Measurements from ENCODE around the gene CSNK1A1.
A peak's percentile ranks its signal among the peaks of the same experiment; 100 is the strongest.

CSNK1A1 gene

DNA sequence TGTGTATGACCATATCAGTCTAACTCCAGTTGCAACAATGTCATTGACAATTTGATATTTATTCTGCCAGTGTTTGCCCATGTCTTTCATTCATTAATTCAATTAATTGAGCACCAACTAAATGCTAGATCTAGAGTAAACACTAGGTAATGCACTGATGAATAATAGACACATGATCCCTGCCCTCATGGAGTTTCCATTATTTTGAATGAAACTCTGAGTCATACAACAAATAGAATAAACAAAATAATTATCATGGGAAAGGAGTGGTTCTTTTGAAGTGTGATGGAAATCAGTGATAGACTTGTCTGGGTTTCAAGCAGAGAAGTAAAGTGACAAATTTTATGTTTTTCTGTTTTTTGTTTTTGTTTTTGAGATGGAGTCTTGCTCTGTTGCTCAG is 34.7 kb upstream of the CSNK1A1 start:
- H2AK5ac ChIP-seq (ENCODE audit: low read length, severe bottlenecking): no peak overlapping the region
- no peak for DNase-seq
- H3K36me3 ChIP-seq (ENCODE audit: control insufficient read depth in 1 of 2, insufficient read depth in 2 of 2, low read depth in 1 of 2, low read length in 2 of 2): peaks cover 0 to 2% of the 10 kb centered on the region in 2 experiments
- H3K23ac ChIP-seq (ENCODE audit: low read length in 2 of 2): no peak overlapping the region
- no peak overlapping the region for H3K4ac ChIP-seq (ENCODE audit: low read depth in 1 of 2, low read length in 2 of 2)
- H3K9ac ChIP-seq (ENCODE audit: low read length): no peak overlapping the region
- no peak overlapping the region for H3K4me3 ChIP-seq (ENCODE audit: insufficient read depth in 1 of 2, low read depth in 1 of 2, low read length in 2 of 2)
- no peak overlapping the region for H2BK5ac ChIP-seq (ENCODE audit: low read depth, low read length, poor library complexity, severe bottlenecking)
- H2BK120ac ChIP-seq (ENCODE audit: low read depth, low read length): no peak overlapping the region
- peaks cover 3% of the 10 kb centered on the region for H3K9me3 ChIP-seq (ENCODE audit: control insufficient read depth, low read length)
- no peak overlapping the region for H2BK15ac ChIP-seq (ENCODE audit: low read depth, poor library complexity, severe bottlenecking)
- H4K8ac ChIP-seq (ENCODE audit: low read length): no peak overlapping the region
- H3K27me3 ChIP-seq (ENCODE audit: control insufficient read depth in 1 of 2, insufficient read depth in 1 of 2, low read length in 2 of 2): no peaks in the 10 kb centered on the region
- no peak overlapping the region for H4K91ac ChIP-seq (ENCODE audit: low read length)
- no peak overlapping the region for H3K14ac ChIP-seq (ENCODE audit: low read length in 2 of 2)
- peaks cover 7% of the 10 kb centered on the region for H3K4me1 ChIP-seq (ENCODE audit: control insufficient read depth, insufficient read depth, low read depth, low read length)
- H2BK12ac ChIP-seq (ENCODE audit: low read length in 2 of 2): no peak overlapping the region
- H3K18ac ChIP-seq (ENCODE audit: low read depth in 1 of 2, low read length in 2 of 2): no peak overlapping the region
- H2AFZ ChIP-seq (ENCODE audit: low read depth, low read length): no peak overlapping the region
- H3K4me2 ChIP-seq (ENCODE audit: low read length, poor library complexity, severe bottlenecking): no peak overlapping the region
- H3K79me1 ChIP-seq (replicated peaks; ENCODE audit: low read length, poor library complexity, severe bottlenecking): peaks cover 16% of the 10 kb centered on the region
- no peak overlapping the region for H3K27ac ChIP-seq (ENCODE audit: low read length, poor library complexity, severe bottlenecking)

- peak; percentile 30 for DNase-seq
- Histone ChIP-seq H3K27ac (ENCODE audit: low read length, poor library complexity, severe bottlenecking) (no peak overlapping the region), H3K4me3 (ENCODE audit: insufficient read depth in 1 of 2, low read depth in 1 of 2, low read length in 2 of 2) (no peak overlapping the region), H3K4me1 (ENCODE audit: control insufficient read depth, insufficient read depth, low read depth, low read length) (peaks cover 9% of the 10 kb centered on the region), H3K4ac (ENCODE audit: low read depth in 1 of 2, low read length in 2 of 2) (no peak overlapping the region), H3K79me1 (replicated peaks; ENCODE audit: low read length, poor library complexity, severe bottlenecking) (peaks cover 13% of the 10 kb centered on the region), H3K14ac (ENCODE audit: low read length in 2 of 2) (no peak overlapping the region), H3K36me3 (ENCODE audit: control insufficient read depth in 1 of 2, insufficient read depth in 2 of 2, low read depth in 1 of 2, low read length in 2 of 2) (no peaks in the 10 kb centered on the region), H3K23ac (ENCODE audit: low read length in 2 of 2) (no peak overlapping the region), H2AK5ac (ENCODE audit: low read length, severe bottlenecking) (no peak overlapping the region), H3K27me3 (ENCODE audit: control insufficient read depth in 1 of 2, insufficient read depth in 1 of 2, low read length in 2 of 2) (no peaks in the 10 kb centered on the region), H2BK120ac (ENCODE audit: low read depth, low read length) (no peak overlapping the region), H2BK12ac (ENCODE audit: low read length in 2 of 2) (no peak overlapping the region), H3K9ac (ENCODE audit: low read length) (no peak overlapping the region), H3K18ac (ENCODE audit: low read depth in 1 of 2, low read length in 2 of 2) (no peak overlapping the region), H4K91ac (ENCODE audit: low read length) (no peak overlapping the region), H2AFZ (ENCODE audit: low read depth, low read length) (no peak overlapping the region), H4K8ac (ENCODE audit: low read length) (no peak overlapping the region), H3K9me3 (ENCODE audit: control insufficient read depth, low read length) (peaks cover 3% of the 10 kb centered on the region), H3K4me2 (ENCODE audit: low read length, poor library complexity, severe bottlenecking) (no peak overlapping the region), H2BK5ac (ENCODE audit: low read depth, low read length, poor library complexity, severe bottlenecking) (no peak overlapping the region), H2BK15ac (ENCODE audit: low read depth, poor library complexity, severe bottlenecking) (no peak overlapping the region)
- no CpG with 5 or more reads among the region's 2 CpGs for WGBS
Observed at GRCh38 chr5:149584121-149584520, 32.9 kb upstream of the CSNK1A1 start.

GRCh38 chr5:149583394-149583793 is 32.2 kb upstream of the CSNK1A1 start:
- Histone ChIP-seq H2BK15ac (ENCODE audit: low read depth, poor library complexity, severe bottlenecking) (no peak overlapping the region), H2BK5ac (ENCODE audit: low read depth, low read length, poor library complexity, severe bottlenecking) (peak overlapping the region; percentile 51), H3K23ac (ENCODE audit: low read length in 2 of 2) (no peak overlapping the region), H3K9ac (ENCODE audit: low read length) (no peak overlapping the region), H3K36me3 (ENCODE audit: control insufficient read depth in 1 of 2, insufficient read depth in 2 of 2, low read depth in 1 of 2, low read length in 2 of 2) (no peaks in the 10 kb centered on the region), H3K27me3 (ENCODE audit: control insufficient read depth in 1 of 2, insufficient read depth in 1 of 2, low read length in 2 of 2) (no peaks in the 10 kb centered on the region), H4K8ac (ENCODE audit: low read length) (no peak overlapping the region), H3K9me3 (ENCODE audit: control insufficient read depth, low read length) (peaks cover 3% of the 10 kb centered on the region), H2AK5ac (ENCODE audit: low read length, severe bottlenecking) (peak overlapping the region; percentile 51), H2BK12ac (ENCODE audit: low read length in 2 of 2) (no peak overlapping the region), H3K4me2 (ENCODE audit: low read length, poor library complexity, severe bottlenecking) (peak overlapping the region; percentile 60), H3K27ac (ENCODE audit: low read length, poor library complexity, severe bottlenecking) (no peak overlapping the region), H3K79me1 (replicated peaks; ENCODE audit: low read length, poor library complexity, severe bottlenecking) (peaks cover 10% of the 10 kb centered on the region), H3K4me1 (ENCODE audit: control insufficient read depth, insufficient read depth, low read depth, low read length) (peaks cover 9% of the 10 kb centered on the region), H3K18ac (ENCODE audit: low read depth in 1 of 2, low read length in 2 of 2) (no peak overlapping the region), H3K4me3 (ENCODE audit: insufficient read depth in 1 of 2, low read depth in 1 of 2, low read length in 2 of 2) (no peak overlapping the region), H4K91ac (ENCODE audit: low read length) (no peak overlapping the region), H3K4ac (ENCODE audit: low read depth in 1 of 2, low read length in 2 of 2) (no peak overlapping the region), H2BK120ac (ENCODE audit: low read depth, low read length) (no peak overlapping the region), H2AFZ (ENCODE audit: low read depth, low read length) (no peak overlapping the region), H3K14ac (ENCODE audit: low read length in 2 of 2) (no peak overlapping the region)
- 100% methylated on average over 1 of the region's 1 CpG for WGBS
- DNase-seq: no peak

- peaks cover 9% of the 10 kb centered on the region for H3K4me1 ChIP-seq (ENCODE audit: control insufficient read depth, insufficient read depth, low read depth, low read length)
- no peak overlapping the region for H3K14ac ChIP-seq (ENCODE audit: low read length in 2 of 2)
- no peaks in the 10 kb centered on the region for H3K27me3 ChIP-seq (ENCODE audit: control insufficient read depth in 1 of 2, insufficient read depth in 1 of 2, low read length in 2 of 2)
- no peak overlapping the region for H2BK120ac ChIP-seq (ENCODE audit: low read depth, low read length)
- peak overlapping the region; percentile 12 for H4K8ac ChIP-seq (ENCODE audit: low read length)
- H3K9me3 ChIP-seq (ENCODE audit: control insufficient read depth, low read length): peaks cover 3% of the 10 kb centered on the region
- peaks cover 4% of the 10 kb centered on the region for H3K79me1 ChIP-seq (replicated peaks; ENCODE audit: low read length, poor library complexity, severe bottlenecking)
- peak overlapping the region; percentile 88 for H2BK5ac ChIP-seq (ENCODE audit: low read depth, low read length, poor library complexity, severe bottlenecking)
- no peaks in the 10 kb centered on the region for H3K36me3 ChIP-seq (ENCODE audit: control insufficient read depth in 1 of 2, insufficient read depth in 2 of 2, low read depth in 1 of 2, low read length in 2 of 2)
- DNase-seq: peak; percentile 57
- WGBS: 37% methylated on average over 8 of the region's 9 CpGs
- H3K9ac ChIP-seq (ENCODE audit: low read length): peak overlapping the region; percentile 80
- H3K4me2 ChIP-seq (ENCODE audit: low read length, poor library complexity, severe bottlenecking): peak overlapping the region; percentile 62
- H3K23ac ChIP-seq (ENCODE audit: low read length in 2 of 2): no peak overlapping the region
- peak overlapping the region; percentile 96 for H3K27ac ChIP-seq (ENCODE audit: low read length, poor library complexity, severe bottlenecking)
- no peak overlapping the region for H2AK5ac ChIP-seq (ENCODE audit: low read length, severe bottlenecking)
- H2BK12ac ChIP-seq (ENCODE audit: low read length in 2 of 2): peak overlapping the region in 1 of 2 experiments; percentile 49
- no peak overlapping the region for H4K91ac ChIP-seq (ENCODE audit: low read length)
- no peak overlapping the region for H3K4ac ChIP-seq (ENCODE audit: low read depth in 1 of 2, low read length in 2 of 2)
- H2BK15ac ChIP-seq (ENCODE audit: low read depth, poor library complexity, severe bottlenecking): no peak overlapping the region
- H3K18ac ChIP-seq (ENCODE audit: low read depth in 1 of 2, low read length in 2 of 2): no peak overlapping the region
- H2AFZ ChIP-seq (ENCODE audit: low read depth, low read length): no peak overlapping the region
- H3K4me3 ChIP-seq (ENCODE audit: insufficient read depth in 1 of 2, low read depth in 1 of 2, low read length in 2 of 2): peak overlapping the region in 1 of 2 experiments; percentile 77
Observed at GRCh38 chr5:149581931-149582768, 30.9 kb upstream of the CSNK1A1 start.
